Measurements from ENCODE around the gene SLC1A2. TPM values are rescaled to one million over a fixed set of nuclear protein-coding genes. Genes with fewer than 3 reads are reported as not detected.

The SLC1A2 gene
- total RNA-seq, 2 experiments from 2014 or later: not detected

GRCh38 chr11:35326266-35326879, 93.0 kb downstream of the SLC1A2 start:
- ChIA-PET CTCF (no interaction called here), POLR2A (no interaction called here)
- Mint-ChIP-seq H3K4me1 (ENCODE audit: low read depth) (peaks cover 29% of the 10 kb centered on the region), H3K4me3 (no peak overlapping the region), H3K9me3 (no peaks in the 10 kb centered on the region), H3K27ac (no peak overlapping the region), H3K27me3 (no peaks in the 10 kb centered on the region), H3K36me3 (no peaks in the 10 kb centered on the region)
- no peak for DNase-seq
- intact Hi-C loops (cut with micrococcal nuclease): no loop called here

GRCh38 chr11:35324981-35325380, 94.4 kb downstream of the SLC1A2 start:
- CTCF ChIA-PET: no interaction called here
- H3K4me3 Mint-ChIP-seq: no peak overlapping the region
- no peak for DNase-seq
- H3K9me3 Mint-ChIP-seq: no peaks in the 10 kb centered on the region
- H3K4me1 Mint-ChIP-seq (ENCODE audit: low read depth): peaks cover 15% of the 10 kb centered on the region
- H3K27me3 Mint-ChIP-seq: no peaks in the 10 kb centered on the region
- intact Hi-C loops (cut with micrococcal nuclease): no loop called here
- H3K27ac Mint-ChIP-seq: no peak overlapping the region
- H3K36me3 Mint-ChIP-seq: no peaks in the 10 kb centered on the region
- POLR2A ChIA-PET: no interaction called here

DNA sequence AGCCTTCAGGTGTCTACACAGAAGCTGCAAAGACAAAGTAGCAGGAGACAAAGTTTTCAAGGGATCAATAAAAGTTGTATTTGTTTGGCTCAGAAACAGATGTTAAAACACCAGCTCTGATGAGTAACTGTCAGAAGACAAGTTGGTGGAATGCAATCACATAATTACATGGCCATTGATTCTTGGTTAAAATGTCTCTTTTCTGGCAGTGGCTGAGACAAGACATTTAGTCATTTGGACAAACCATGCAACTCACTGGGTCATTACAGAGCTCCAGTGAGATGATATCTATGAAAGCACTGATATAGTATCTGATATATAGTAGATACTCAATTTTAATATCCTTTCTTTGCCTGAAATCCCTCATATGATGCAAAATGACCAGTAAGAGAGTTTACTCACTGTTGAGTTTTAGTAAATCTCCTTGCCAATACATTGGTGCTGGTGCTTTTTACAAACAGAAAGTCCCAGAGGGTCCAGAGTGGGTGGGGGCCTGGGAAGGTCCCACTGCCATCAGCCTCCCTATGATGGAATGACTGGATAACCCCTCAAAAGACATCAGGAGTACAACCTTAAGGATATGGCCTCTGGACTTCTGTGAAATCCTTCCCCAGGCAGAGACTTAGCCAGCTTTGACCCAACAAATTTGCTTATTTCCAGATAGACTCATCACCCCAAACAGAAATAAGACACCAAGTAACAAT, 95.0 kb downstream of the SLC1A2 start:
- no peak overlapping the region for H3K27ac Mint-ChIP-seq
- H3K36me3 Mint-ChIP-seq: no peaks in the 10 kb centered on the region
- H3K4me1 Mint-ChIP-seq (ENCODE audit: low read depth): peaks cover 13% of the 10 kb centered on the region
- no peak for DNase-seq
- no peaks in the 10 kb centered on the region for H3K9me3 Mint-ChIP-seq
- ChIA-PET CTCF (no interaction called here), POLR2A (no interaction called here)
- no peak overlapping the region for H3K4me3 Mint-ChIP-seq
- no peaks in the 10 kb centered on the region for H3K27me3 Mint-ChIP-seq
- intact Hi-C loops (cut with micrococcal nuclease): no loop called here

DNA sequence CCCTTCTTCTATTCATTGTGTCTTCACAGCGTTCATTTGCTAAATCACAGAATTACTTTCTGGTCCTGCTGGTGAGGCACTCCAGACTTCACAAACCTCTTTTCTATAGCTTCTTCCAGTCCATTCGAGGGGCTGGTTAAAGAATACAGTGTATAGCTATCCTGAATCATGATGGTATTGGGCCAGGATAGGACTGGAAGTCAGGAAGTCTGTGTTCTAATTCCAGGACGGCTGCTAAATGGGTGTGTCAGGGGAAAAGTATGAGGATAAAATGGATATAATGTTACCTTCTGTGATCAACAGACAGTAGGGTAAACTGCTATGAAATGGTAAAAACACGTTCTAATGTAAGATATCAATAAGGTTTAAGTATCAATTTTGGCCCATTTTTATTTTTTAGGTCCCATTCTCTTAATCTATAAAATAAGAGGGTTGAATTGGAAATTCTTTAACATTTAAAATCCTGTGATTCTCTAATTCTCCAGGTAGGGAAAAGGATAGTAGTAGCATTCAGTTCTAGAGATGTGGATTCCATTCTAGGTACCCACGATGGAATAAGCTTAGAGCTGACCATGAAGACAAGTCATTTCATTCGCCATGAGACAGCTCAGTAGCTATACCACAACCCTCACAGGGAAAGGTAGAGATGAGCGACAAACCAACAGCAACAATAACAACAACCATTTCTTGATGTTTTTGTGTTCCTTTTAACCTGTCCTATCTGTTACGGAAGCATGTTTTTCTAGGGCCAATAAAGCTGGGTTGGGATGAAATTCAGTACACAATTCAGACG, 96.1 kb downstream of the SLC1A2 start:
- Mint-ChIP-seq H3K27me3 (no peaks in the 10 kb centered on the region), H3K4me3 (no peak overlapping the region), H3K36me3 (no peaks in the 10 kb centered on the region), H3K4me1 (ENCODE audit: low read depth) (peaks cover 16% of the 10 kb centered on the region), H3K9me3 (no peaks in the 10 kb centered on the region), H3K27ac (no peak overlapping the region)
- no peak for DNase-seq
- CTCF ChIA-PET: no interaction called here
- intact Hi-C loops (cut with micrococcal nuclease): no loop called here
- POLR2A ChIA-PET: no interaction called here

DNA sequence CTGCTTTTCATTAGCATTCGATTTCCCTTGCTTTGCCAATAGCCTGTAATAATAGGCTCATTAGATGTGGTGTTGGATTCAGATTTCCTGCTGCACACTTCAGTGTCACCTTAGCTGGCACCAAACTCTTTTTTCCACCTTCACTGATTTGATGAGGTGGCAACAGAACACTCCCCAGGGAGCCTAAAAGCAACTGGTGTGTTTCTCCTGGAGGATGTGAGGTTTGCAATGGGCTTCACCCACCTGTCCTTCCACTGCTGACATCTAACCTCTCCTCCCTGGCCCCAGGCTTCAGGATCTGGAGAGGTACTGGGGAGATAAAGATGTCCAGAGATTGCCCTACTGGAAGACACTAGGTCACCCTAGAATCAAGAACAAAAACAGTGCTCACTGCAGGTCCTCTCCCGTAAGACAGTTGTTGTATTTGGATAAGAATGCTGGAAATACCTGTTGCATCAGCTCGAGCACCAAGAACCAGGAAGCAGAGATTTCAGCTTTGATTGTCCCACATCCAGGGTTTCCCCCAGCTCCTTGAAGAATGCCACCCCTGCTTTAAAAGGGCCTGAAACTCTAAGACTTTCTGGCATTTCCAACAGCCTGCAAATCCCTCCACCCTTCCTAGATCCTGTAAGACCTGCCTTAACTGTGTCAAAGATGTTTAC, 96.9 kb downstream of the SLC1A2 start:
- POLR2A ChIA-PET: no interaction called here
- CTCF ChIA-PET: no interaction called here
- intact Hi-C loops (cut with micrococcal nuclease): no loop called here
- H3K27ac Mint-ChIP-seq: no peak overlapping the region
- no peak overlapping the region for H3K4me3 Mint-ChIP-seq
- DNase-seq: no peak
- H3K4me1 Mint-ChIP-seq (ENCODE audit: low read depth): peaks cover 13% of the 10 kb centered on the region
- no peaks in the 10 kb centered on the region for H3K27me3 Mint-ChIP-seq
- H3K36me3 Mint-ChIP-seq: no peaks in the 10 kb centered on the region
- H3K9me3 Mint-ChIP-seq: no peaks in the 10 kb centered on the region

- H3K4me3 Mint-ChIP-seq: no peak overlapping the region
- POLR2A ChIA-PET: no interaction called here
- H3K27me3 Mint-ChIP-seq: no peaks in the 10 kb centered on the region
- intact Hi-C loops (cut with micrococcal nuclease): no loop called here
- H3K36me3 Mint-ChIP-seq: no peaks in the 10 kb centered on the region
- H3K4me1 Mint-ChIP-seq (ENCODE audit: low read depth): peaks cover 15% of the 10 kb centered on the region
- no peaks in the 10 kb centered on the region for H3K9me3 Mint-ChIP-seq
- no peak overlapping the region for H3K27ac Mint-ChIP-seq
- no peak for DNase-seq
- CTCF ChIA-PET: no interaction called here
Measured at GRCh38 chr11:35321532-35322317, 97.6 kb downstream of the SLC1A2 start.

DNA sequence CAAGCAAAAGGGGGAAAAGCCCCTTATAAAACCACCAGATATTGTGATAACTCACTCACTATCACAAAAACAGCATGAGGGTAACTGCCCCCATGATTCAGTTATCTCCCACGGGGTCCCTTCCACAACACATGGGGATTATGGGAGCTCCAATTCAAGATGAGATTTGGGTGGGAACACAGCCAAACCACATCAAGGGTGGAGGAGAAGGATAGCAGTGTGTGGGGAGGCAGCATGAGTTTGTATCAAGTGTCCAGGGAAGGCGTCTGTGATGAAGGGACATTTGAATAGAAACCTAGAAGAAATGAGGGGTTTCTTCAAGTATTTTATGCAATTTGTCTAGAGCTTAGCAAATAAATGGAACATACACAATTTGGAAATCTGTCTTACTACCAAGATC, 98.2 kb downstream of the SLC1A2 start:
- no peaks in the 10 kb centered on the region for H3K27me3 Mint-ChIP-seq
- intact Hi-C loops (cut with micrococcal nuclease): no loop called here
- no peak overlapping the region for H3K27ac Mint-ChIP-seq
- ChIA-PET POLR2A (no interaction called here), CTCF (no interaction called here)
- H3K4me3 Mint-ChIP-seq: no peak overlapping the region
- H3K36me3 Mint-ChIP-seq: no peaks in the 10 kb centered on the region
- H3K4me1 Mint-ChIP-seq (ENCODE audit: low read depth): peaks cover 19% of the 10 kb centered on the region
- DNase-seq: no peak
- no peaks in the 10 kb centered on the region for H3K9me3 Mint-ChIP-seq

GRCh38 chr11:35318977-35319925, 100.1 kb downstream of the SLC1A2 start:
- Mint-ChIP-seq H3K27ac (no peak overlapping the region), H3K4me3 (no peak overlapping the region), H3K4me1 (ENCODE audit: low read depth) (peaks cover 19% of the 10 kb centered on the region), H3K9me3 (no peaks in the 10 kb centered on the region), H3K27me3 (no peaks in the 10 kb centered on the region), H3K36me3 (no peaks in the 10 kb centered on the region)
- CTCF ChIA-PET: interaction anchor here (0.6 kb wide), 1 partner anchor 1295 kb away, joined by 3 read pairs; no protein-coding TSS in a partner anchor
- no peak for DNase-seq
- intact Hi-C loops (cut with micrococcal nuclease): no loop called here
- POLR2A ChIA-PET: no interaction called here

DNA sequence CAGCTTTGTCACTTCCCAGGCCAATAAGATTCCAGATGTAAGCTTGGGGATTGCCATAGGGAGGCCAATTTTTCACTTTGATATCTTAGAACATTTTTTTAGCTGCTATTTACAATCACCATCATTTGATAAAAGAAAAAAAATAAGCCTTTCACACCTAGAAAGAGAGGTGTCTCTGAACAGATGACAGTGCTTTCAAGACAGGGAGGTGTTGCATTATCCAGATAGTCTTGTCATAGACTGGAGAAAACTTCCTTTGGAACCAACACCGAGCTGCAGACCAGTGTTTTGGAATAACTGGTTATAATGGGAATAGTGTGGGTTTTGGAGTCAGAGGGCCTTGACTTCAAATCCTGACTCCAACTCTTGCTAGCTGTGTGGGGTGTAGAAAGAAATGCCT, 101.0 kb downstream of the SLC1A2 start:
- peaks cover 19% of the 10 kb centered on the region for H3K4me1 Mint-ChIP-seq (ENCODE audit: low read depth)
- no peak overlapping the region for H3K4me3 Mint-ChIP-seq
- ChIA-PET CTCF (interaction anchor here (1.3 kb wide), 1 partner anchor 11 kb away, joined by 4 read pairs; no protein-coding TSS in a partner anchor), POLR2A (no interaction called here)
- intact Hi-C loops (cut with micrococcal nuclease): no loop called here
- no peaks in the 10 kb centered on the region for H3K27me3 Mint-ChIP-seq
- no peaks in the 10 kb centered on the region for H3K36me3 Mint-ChIP-seq
- no peak for DNase-seq
- no peaks in the 10 kb centered on the region for H3K9me3 Mint-ChIP-seq
- no peak overlapping the region for H3K27ac Mint-ChIP-seq

GRCh38 chr11:35317253-35317652, 102.1 kb downstream of the SLC1A2 start:
- H3K9me3 Mint-ChIP-seq: no peaks in the 10 kb centered on the region
- CTCF ChIA-PET: interaction anchor here (1.3 to 1.9 kb wide), 2 partner anchors 10 to 13 kb away, joined by 4 to 8 read pairs; no protein-coding TSS in a partner anchor
- intact Hi-C loops (cut with micrococcal nuclease): no loop called here
- H3K4me3 Mint-ChIP-seq: no peak overlapping the region
- POLR2A ChIA-PET: no interaction called here
- no peak for DNase-seq
- no peaks in the 10 kb centered on the region for H3K36me3 Mint-ChIP-seq
- H3K27ac Mint-ChIP-seq: no peak overlapping the region
- peaks cover 19% of the 10 kb centered on the region for H3K4me1 Mint-ChIP-seq (ENCODE audit: low read depth)
- no peaks in the 10 kb centered on the region for H3K27me3 Mint-ChIP-seq

DNA sequence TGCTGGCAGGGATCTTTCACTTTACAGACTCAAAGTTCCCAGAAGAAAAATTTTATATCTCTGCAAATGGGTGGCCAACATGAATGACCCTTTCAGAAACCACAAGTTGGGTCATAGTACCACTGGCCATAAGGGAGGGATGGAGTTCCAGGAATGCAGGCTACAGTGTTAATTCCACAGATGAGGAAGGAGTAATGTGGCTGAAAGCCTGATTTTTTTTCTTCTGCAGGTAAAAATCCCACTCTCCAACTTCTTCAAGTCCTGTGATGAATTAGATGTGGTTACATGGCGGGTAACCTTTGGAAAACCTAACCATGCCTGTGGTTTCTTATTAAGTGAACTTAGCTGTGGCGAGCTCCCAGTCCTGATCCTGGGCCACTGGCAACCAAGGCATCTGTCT, 103.2 kb downstream of the SLC1A2 start:
- no peaks in the 10 kb centered on the region for H3K9me3 Mint-ChIP-seq
- H3K36me3 Mint-ChIP-seq: no peaks in the 10 kb centered on the region
- DNase-seq: no peak
- peaks cover 19% of the 10 kb centered on the region for H3K4me1 Mint-ChIP-seq (ENCODE audit: low read depth)
- intact Hi-C loops (cut with micrococcal nuclease): no loop called here
- no peak overlapping the region for H3K27ac Mint-ChIP-seq
- no peak overlapping the region for H3K4me3 Mint-ChIP-seq
- no peaks in the 10 kb centered on the region for H3K27me3 Mint-ChIP-seq
- ChIA-PET CTCF (interaction anchor here (1.9 kb wide), 1 partner anchor 12 kb away, joined by 8 read pairs; no protein-coding TSS in a partner anchor), POLR2A (no interaction called here)

All from activated CD4-positive, alpha-beta memory T cell treated with anti-CD3 and anti-CD28 coated beads for 36 hours (primary cell).